ENCODE measurements around the gene DCXR.
A peak's percentile ranks its signal among the peaks of the same experiment; 100 is the strongest.

DCXR gene

DNA sequence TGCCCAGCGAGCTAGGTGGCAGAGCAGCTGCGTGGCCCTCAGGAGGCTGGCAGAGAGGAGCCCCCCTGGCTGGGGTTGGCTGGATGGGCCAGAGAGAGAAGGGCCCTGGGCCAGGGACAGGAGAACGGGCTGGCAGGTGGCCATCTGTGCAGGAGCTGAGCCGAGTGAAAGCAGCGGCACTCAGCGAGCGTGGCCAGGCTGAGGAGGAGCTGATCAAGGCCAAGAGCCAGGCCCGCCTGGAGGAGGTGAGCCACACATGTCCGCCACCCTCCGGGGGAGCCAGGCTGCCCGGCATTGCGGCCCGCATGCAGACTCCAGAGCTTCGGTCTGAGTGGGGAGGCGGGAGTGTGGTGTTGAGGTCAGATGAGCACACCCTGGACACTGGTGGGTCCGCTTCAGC is 8.1 kb downstream of the DCXR start:
- no peaks in the 10 kb centered on the region for H3K36me3 ChIP-seq (ENCODE audit: control insufficient read depth, insufficient read depth, low read length)

GRCh38 chr17:82028966-82029365 is 8.5 kb downstream of the DCXR start:
- H3K4me3 ChIP-seq (ENCODE audit: insufficient read depth, low read depth, low read length): no peak overlapping the region
- 96% methylated on average over 9 of the region's 9 CpGs for WGBS, 2 experiments
- H3K27me3 ChIP-seq (ENCODE audit: control insufficient read depth, insufficient read depth, low read length, poor library complexity, severe bottlenecking): no peaks in the 10 kb centered on the region
- no peaks in the 10 kb centered on the region for H3K36me3 ChIP-seq (ENCODE audit: control insufficient read depth, insufficient read depth, low read length)
- H3K9me3 ChIP-seq (ENCODE audit: control insufficient read depth, low read length): no peaks in the 10 kb centered on the region
- H3K4me1 ChIP-seq (ENCODE audit: control insufficient read depth, insufficient read depth, low read length): peaks cover 9% of the 10 kb centered on the region
- H3K27ac ChIP-seq (ENCODE audit: insufficient read depth, low read depth, low read length, poor library complexity, severe bottlenecking): no peak overlapping the region

More for the DNA sequence above, 8.1 kb downstream of the DCXR start:
- Histone ChIP-seq H3K27ac (ENCODE audit: insufficient read depth, low read depth, low read length, poor library complexity, severe bottlenecking) (no peak overlapping the region), H3K4me1 (ENCODE audit: control insufficient read depth, insufficient read depth, low read length) (peaks cover 7% of the 10 kb centered on the region), H3K4me3 (ENCODE audit: insufficient read depth, low read depth, low read length) (no peak overlapping the region), H3K9me3 (ENCODE audit: control insufficient read depth, low read length) (no peaks in the 10 kb centered on the region), H3K27me3 (ENCODE audit: control insufficient read depth, insufficient read depth, low read length, poor library complexity, severe bottlenecking) (no peaks in the 10 kb centered on the region)
- 94 to 95% methylated on average over 16 of the region's 16 CpGs for WGBS, 2 experiments

- no peak overlapping the region for H3K27ac ChIP-seq (ENCODE audit: insufficient read depth, low read depth, low read length, poor library complexity, severe bottlenecking)
- no peaks in the 10 kb centered on the region for H3K9me3 ChIP-seq (ENCODE audit: control insufficient read depth, low read length)
- no peaks in the 10 kb centered on the region for H3K36me3 ChIP-seq (ENCODE audit: control insufficient read depth, insufficient read depth, low read length)
- no peaks in the 10 kb centered on the region for H3K27me3 ChIP-seq (ENCODE audit: control insufficient read depth, insufficient read depth, low read length, poor library complexity, severe bottlenecking)
- 95 to 97% methylated on average over 13 of the region's 13 CpGs for WGBS, 2 experiments
- no peak overlapping the region for H3K4me3 ChIP-seq (ENCODE audit: insufficient read depth, low read depth, low read length)
- peaks cover 11% of the 10 kb centered on the region for H3K4me1 ChIP-seq (ENCODE audit: control insufficient read depth, insufficient read depth, low read length)
Measured at GRCh38 chr17:82028246-82028645, 9.3 kb downstream of the DCXR start.

- H3K4me3 ChIP-seq (ENCODE audit: insufficient read depth, low read depth, low read length): no peak overlapping the region
- H3K36me3 ChIP-seq (ENCODE audit: control insufficient read depth, insufficient read depth, low read length): no peaks in the 10 kb centered on the region
- no peaks in the 10 kb centered on the region for H3K27me3 ChIP-seq (ENCODE audit: control insufficient read depth, insufficient read depth, low read length, poor library complexity, severe bottlenecking)
- no peaks in the 10 kb centered on the region for H3K9me3 ChIP-seq (ENCODE audit: control insufficient read depth, low read length)
- 95 to 96% methylated on average over 25 of the region's 25 CpGs for WGBS, 2 experiments
- peaks cover 17% of the 10 kb centered on the region for H3K4me1 ChIP-seq (ENCODE audit: control insufficient read depth, insufficient read depth, low read length)
- H3K27ac ChIP-seq (ENCODE audit: insufficient read depth, low read depth, low read length, poor library complexity, severe bottlenecking): no peak overlapping the region
Measured at GRCh38 chr17:82025401-82026107, 11.9 kb downstream of the DCXR start.

- no peak overlapping the region for H3K27ac ChIP-seq (ENCODE audit: insufficient read depth, low read depth, low read length, poor library complexity, severe bottlenecking)
- H3K27me3 ChIP-seq (ENCODE audit: control insufficient read depth, insufficient read depth, low read length, poor library complexity, severe bottlenecking): no peaks in the 10 kb centered on the region
- peaks cover 17% of the 10 kb centered on the region for H3K4me1 ChIP-seq (ENCODE audit: control insufficient read depth, insufficient read depth, low read length)
- H3K9me3 ChIP-seq (ENCODE audit: control insufficient read depth, low read length): no peaks in the 10 kb centered on the region
- H3K36me3 ChIP-seq (ENCODE audit: control insufficient read depth, insufficient read depth, low read length): no peaks in the 10 kb centered on the region
- no peak overlapping the region for H3K4me3 ChIP-seq (ENCODE audit: insufficient read depth, low read depth, low read length)
- WGBS, 2 experiments: 95 to 97% methylated on average over 17 of the region's 17 CpGs
Measured at GRCh38 chr17:82024859-82025258, 12.6 kb downstream of the DCXR start.

DNA sequence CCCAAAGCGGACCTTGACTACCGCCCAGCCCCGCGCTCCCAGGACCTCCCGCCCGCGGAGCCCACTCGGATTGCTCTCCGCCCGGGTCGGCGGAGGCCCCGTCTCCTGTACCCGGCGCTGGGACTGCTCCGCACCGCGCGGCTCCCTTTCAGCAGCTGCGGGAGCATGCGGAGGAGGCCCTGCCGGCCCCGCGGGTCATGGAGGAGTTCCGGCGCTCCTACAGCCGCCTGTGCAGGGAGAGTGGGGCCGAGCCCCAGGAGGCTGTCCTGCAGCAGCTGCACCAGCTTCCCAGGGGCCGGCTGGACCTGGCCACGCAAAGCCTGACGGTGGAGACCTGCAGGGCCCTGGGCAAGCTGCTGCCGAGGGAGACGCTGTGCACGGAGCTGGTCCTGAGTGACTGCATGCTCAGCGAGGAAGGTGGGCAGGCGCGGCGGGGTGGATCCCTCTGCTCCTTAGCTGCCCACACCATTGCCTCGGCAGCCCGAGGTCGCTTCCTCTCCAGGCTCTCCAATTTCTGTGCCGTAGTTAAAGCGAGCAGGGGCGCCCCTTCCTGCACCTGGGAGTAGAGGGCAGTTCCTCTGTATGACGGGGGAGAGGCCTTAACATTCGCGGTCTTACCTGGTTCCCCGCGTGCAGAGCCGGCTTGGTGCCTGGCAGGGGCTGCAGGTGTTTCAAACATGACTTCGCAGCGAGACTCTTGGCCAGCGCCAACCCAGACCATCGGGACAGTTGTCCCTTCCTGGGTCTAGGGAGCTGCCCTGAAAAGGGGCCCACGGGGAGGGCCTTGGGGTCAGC is 13.9 kb downstream of the DCXR start:
- Histone ChIP-seq H3K36me3 (ENCODE audit: control insufficient read depth, insufficient read depth, low read length) (no peaks in the 10 kb centered on the region), H3K4me3 (ENCODE audit: insufficient read depth, low read depth, low read length) (peak overlapping the region; percentile 79), H3K27ac (ENCODE audit: insufficient read depth, low read depth, low read length, poor library complexity, severe bottlenecking) (no peak overlapping the region), H3K9me3 (ENCODE audit: control insufficient read depth, low read length) (no peaks in the 10 kb centered on the region), H3K4me1 (ENCODE audit: control insufficient read depth, insufficient read depth, low read length) (peaks cover 17% of the 10 kb centered on the region), H3K27me3 (ENCODE audit: control insufficient read depth, insufficient read depth, low read length, poor library complexity, severe bottlenecking) (no peaks in the 10 kb centered on the region)
- 11 to 12% methylated on average over 55 of the region's 55 CpGs for WGBS, 2 experiments

DNA sequence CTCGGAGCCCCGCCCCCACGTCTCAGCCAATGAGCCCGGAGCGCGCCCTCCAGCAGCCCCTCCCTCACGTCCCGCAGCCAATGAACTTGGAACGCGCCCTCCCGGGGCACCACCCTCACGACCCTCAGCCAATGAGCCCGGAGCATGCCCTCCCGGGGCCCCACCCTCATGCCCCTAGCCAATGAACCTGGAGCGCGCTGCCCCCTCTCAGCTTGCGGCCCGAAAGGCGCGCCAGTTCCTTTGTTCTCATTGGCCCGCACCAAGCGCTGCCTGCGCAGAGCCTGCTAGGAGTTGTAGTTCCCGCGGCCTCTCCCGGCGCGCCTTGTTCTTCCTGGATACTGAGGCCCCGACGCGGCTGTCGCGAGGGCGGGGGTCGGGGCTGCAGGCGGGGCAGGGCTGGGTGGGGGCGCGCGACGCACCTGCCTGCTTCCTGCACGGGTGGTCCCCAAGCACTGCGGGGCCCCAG is 14.5 kb downstream of the DCXR start, which contains the start of gene LRRC45:
TSS of gene LRRC45 (plus strand) at position 325 of the 466 bp plus-strand sequence. CDS start 339 bp downstream, outside the sequence.
- WGBS, 2 experiments: 0% methylated on average over 42 of the region's 42 CpGs
- H3K27ac ChIP-seq (ENCODE audit: insufficient read depth, low read depth, low read length, poor library complexity, severe bottlenecking): no peak within 1 kb of the TSS
- H3K4me1 ChIP-seq (ENCODE audit: control insufficient read depth, insufficient read depth, low read length): peaks cover 17% of the 10 kb centered on the region
- no peaks in the 10 kb centered on the region for H3K27me3 ChIP-seq (ENCODE audit: control insufficient read depth, insufficient read depth, low read length, poor library complexity, severe bottlenecking)
- H3K9me3 ChIP-seq (ENCODE audit: control insufficient read depth, low read length): no peaks in the 10 kb centered on the region
- H3K4me3 ChIP-seq (ENCODE audit: insufficient read depth, low read depth, low read length): peak within 1 kb of the TSS; percentile 79
- no peaks in the 10 kb centered on the region for H3K36me3 ChIP-seq (ENCODE audit: control insufficient read depth, insufficient read depth, low read length)

- H3K9me3 ChIP-seq (ENCODE audit: control insufficient read depth, low read length): no peaks in the 10 kb centered on the region
- no peak within 1 kb of the TSS for H3K27ac ChIP-seq (ENCODE audit: insufficient read depth, low read depth, low read length, poor library complexity, severe bottlenecking)
- peak within 1 kb of the TSS; percentile 79 for H3K4me3 ChIP-seq (ENCODE audit: insufficient read depth, low read depth, low read length)
- no peaks in the 10 kb centered on the region for H3K36me3 ChIP-seq (ENCODE audit: control insufficient read depth, insufficient read depth, low read length)
- no peaks in the 10 kb centered on the region for H3K27me3 ChIP-seq (ENCODE audit: control insufficient read depth, insufficient read depth, low read length, poor library complexity, severe bottlenecking)
- WGBS, 2 experiments: 1% methylated on average over 64 of the region's 64 CpGs
- peaks cover 17% of the 10 kb centered on the region for H3K4me1 ChIP-seq (ENCODE audit: control insufficient read depth, insufficient read depth, low read length)
Measured at GRCh38 chr17:82022310-82022980, 15.1 kb downstream of the DCXR start, which contains the start of gene CENPX. Gene CENPX (minus strand): TSS chr17:82022878. CDS start chr17:82022861, 17 bp downstream.

DNA sequence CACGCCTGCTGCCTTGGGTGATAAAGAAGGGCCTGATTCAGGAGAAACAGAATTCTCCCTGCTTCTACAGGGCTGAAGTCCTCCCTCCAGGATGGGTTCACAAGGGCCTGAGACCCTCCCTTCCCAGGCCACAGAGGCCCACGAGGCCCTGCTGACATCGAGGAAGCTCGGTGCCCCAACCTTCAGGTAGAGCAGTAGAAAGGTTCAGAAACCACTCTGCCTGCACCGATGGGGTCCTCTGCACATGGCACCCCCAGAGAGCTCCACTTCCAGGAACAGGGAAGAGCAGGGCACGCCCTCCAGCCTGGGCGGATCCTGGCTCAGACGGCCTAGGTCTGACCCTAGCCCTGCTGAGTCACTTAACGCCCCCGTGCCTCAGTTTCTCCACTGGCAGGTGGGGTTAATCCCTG is 15.6 kb downstream of the DCXR start:
- H3K27me3 ChIP-seq (ENCODE audit: control insufficient read depth, insufficient read depth, low read length, poor library complexity, severe bottlenecking): no peaks in the 10 kb centered on the region
- H3K4me3 ChIP-seq (ENCODE audit: insufficient read depth, low read depth, low read length): peak overlapping the region; percentile 79
- no peak overlapping the region for H3K27ac ChIP-seq (ENCODE audit: insufficient read depth, low read depth, low read length, poor library complexity, severe bottlenecking)
- 25 to 26% methylated on average over 10 of the region's 10 CpGs for WGBS, 2 experiments
- H3K9me3 ChIP-seq (ENCODE audit: control insufficient read depth, low read length): no peaks in the 10 kb centered on the region
- no peaks in the 10 kb centered on the region for H3K36me3 ChIP-seq (ENCODE audit: control insufficient read depth, insufficient read depth, low read length)
- peaks cover 17% of the 10 kb centered on the region for H3K4me1 ChIP-seq (ENCODE audit: control insufficient read depth, insufficient read depth, low read length)

Measured in ectodermal cell (in vitro differentiated cells).